Adipocyte (in vitro differentiated cells): Measurements from ENCODE around the gene EIPR1.

ENCODE experiments used
- DNase-seq: peaks from one replicate; pipeline ENCODE4 v3.0.0-alpha.2; 2015; ENCODE audit warnings: low read depth
- H3K27me3 ChIP-seq: replicated peaks from 2 replicates; pipeline ENCODE4 v1.7.0; 2013; ENCODE audit warnings: mild to moderate bottlenecking, low read length, moderate library complexity; ENCODE audit not compliant: control insufficient read depth, insufficient read depth
- H3K36me3 ChIP-seq: 2 replicates; pipeline ENCODE4 v1.7.0; 2013; ENCODE audit warnings: low read length, mild to moderate bottlenecking, moderate library complexity; ENCODE audit not compliant: control insufficient read depth, insufficient read depth, severe bottlenecking
- H3K4me1 ChIP-seq: 2 replicates; pipeline ENCODE4 v1.7.0; 2013; ENCODE audit warnings: mild to moderate bottlenecking, low read length, moderate library complexity; ENCODE audit not compliant: control insufficient read depth, insufficient read depth
- H3K4me3 ChIP-seq: 2 replicates; pipeline ENCODE4 v1.7.0; 2013; ENCODE audit warnings: mild to moderate bottlenecking, low read length, moderate library complexity
- H3K9ac ChIP-seq: 2 replicates; pipeline ENCODE4 v1.7.0; 2013; ENCODE audit warnings: mild to moderate bottlenecking, low read length, moderate library complexity
- H3K9me3 ChIP-seq: 2 replicates; pipeline ENCODE4 v1.7.0; 2013; ENCODE audit warnings: mild to moderate bottlenecking, low read length, moderate library complexity; ENCODE audit not compliant: control insufficient read depth

EIPR1 gene

GRCh38 chr2:3262437-3263388 is 114.9 kb downstream of the EIPR1 start:
- H3K9me3 ChIP-seq, result no peaks in the 10 kb centered on the region
- no peak overlapping the region for H3K9ac ChIP-seq
- H3K36me3 ChIP-seq, result no peaks in the 10 kb centered on the region
- no peak overlapping the region for H3K4me3 ChIP-seq
- no peak for DNase-seq
- no peaks in the 10 kb centered on the region for H3K4me1 ChIP-seq
- no peaks in the 10 kb centered on the region for H3K27me3 ChIP-seq

GRCh38 chr2:3261511-3261910 is 116.1 kb downstream of the EIPR1 start:
- Histone ChIP-seq H3K4me1 (no peaks in the 10 kb centered on the region), H3K27me3 (no peaks in the 10 kb centered on the region), H3K4me3 (no peak overlapping the region), H3K36me3 (peaks cover 6% of the 10 kb centered on the region), H3K9ac (no peak overlapping the region), H3K9me3 (no peaks in the 10 kb centered on the region)
- DNase-seq, result no peak

GRCh38 chr2:3260959-3261358 is 116.7 kb downstream of the EIPR1 start:
- no peak overlapping the region for H3K4me3 ChIP-seq
- H3K9ac ChIP-seq, result no peak overlapping the region
- peaks cover 11% of the 10 kb centered on the region for H3K36me3 ChIP-seq
- H3K4me1 ChIP-seq, result no peaks in the 10 kb centered on the region
- H3K27me3 ChIP-seq, result no peaks in the 10 kb centered on the region
- no peaks in the 10 kb centered on the region for H3K9me3 ChIP-seq
- DNase-seq, result no peak

- no peaks in the 10 kb centered on the region for H3K4me1 ChIP-seq
- H3K27me3 ChIP-seq, result no peaks in the 10 kb centered on the region
- H3K4me3 ChIP-seq, result no peak overlapping the region
- peaks cover 22% of the 10 kb centered on the region for H3K36me3 ChIP-seq
- H3K9me3 ChIP-seq, result no peaks in the 10 kb centered on the region
- no peak overlapping the region for H3K9ac ChIP-seq
- no peak for DNase-seq
These were observed 119.8 kb downstream of the EIPR1 start for GRCh38 chr2:3257826-3258225.

- H3K9ac ChIP-seq, result no peak overlapping the region
- peaks cover 22% of the 10 kb centered on the region for H3K36me3 ChIP-seq
- no peaks in the 10 kb centered on the region for H3K9me3 ChIP-seq
- H3K4me1 ChIP-seq, result no peaks in the 10 kb centered on the region
- H3K4me3 ChIP-seq, result no peak overlapping the region
- DNase-seq, result no peak
- no peaks in the 10 kb centered on the region for H3K27me3 ChIP-seq
These were observed 120.5 kb downstream of the EIPR1 start for GRCh38 chr2:3257166-3257565.

- DNase-seq, result no peak
- H3K9ac ChIP-seq, result no peak overlapping the region
- no peaks in the 10 kb centered on the region for H3K4me1 ChIP-seq
- no peaks in the 10 kb centered on the region for H3K9me3 ChIP-seq
- peaks cover 22% of the 10 kb centered on the region for H3K36me3 ChIP-seq
- H3K4me3 ChIP-seq, result no peak overlapping the region
- H3K27me3 ChIP-seq, result no peaks in the 10 kb centered on the region
These were observed 121.0 kb downstream of the EIPR1 start for GRCh38 chr2:3256605-3257004.

- no peaks in the 10 kb centered on the region for H3K9me3 ChIP-seq
- DNase-seq, result no peak
- no peak overlapping the region for H3K4me3 ChIP-seq
- no peaks in the 10 kb centered on the region for H3K27me3 ChIP-seq
- no peak overlapping the region for H3K9ac ChIP-seq
- H3K36me3 ChIP-seq, result peaks cover 22% of the 10 kb centered on the region
- no peaks in the 10 kb centered on the region for H3K4me1 ChIP-seq
These were observed 121.5 kb downstream of the EIPR1 start for GRCh38 chr2:3256157-3256556.

- H3K27me3 ChIP-seq, result no peaks in the 10 kb centered on the region
- H3K9ac ChIP-seq, result no peak overlapping the region
- no peak for DNase-seq
- peaks cover under 1% of the 10 kb centered on the region for H3K9me3 ChIP-seq
- peaks cover 29% of the 10 kb centered on the region for H3K36me3 ChIP-seq
- H3K4me3 ChIP-seq, result no peak overlapping the region
- H3K4me1 ChIP-seq, result no peaks in the 10 kb centered on the region
These were observed 123.1 kb downstream of the EIPR1 start for GRCh38 chr2:3254442-3254941.

GRCh38 chr2:3253913-3254441 is 123.6 kb downstream of the EIPR1 start:
- Histone ChIP-seq H3K36me3 (peaks cover 32% of the 10 kb centered on the region), H3K4me3 (no peak overlapping the region), H3K4me1 (no peaks in the 10 kb centered on the region), H3K27me3 (no peaks in the 10 kb centered on the region), H3K9ac (no peak overlapping the region), H3K9me3 (peaks cover 5% of the 10 kb centered on the region)
- no peak for DNase-seq

- no peak overlapping the region for H3K9ac ChIP-seq
- no peak for DNase-seq
- no peaks in the 10 kb centered on the region for H3K4me1 ChIP-seq
- H3K4me3 ChIP-seq, result no peak overlapping the region
- no peaks in the 10 kb centered on the region for H3K27me3 ChIP-seq
- H3K9me3 ChIP-seq, result peaks cover 10% of the 10 kb centered on the region
- peaks cover 31% of the 10 kb centered on the region for H3K36me3 ChIP-seq
These were observed 125.7 kb downstream of the EIPR1 start for GRCh38 chr2:3251946-3252345.

GRCh38 chr2:3249476-3249962 is 128.1 kb downstream of the EIPR1 start:
- Histone ChIP-seq H3K27me3 (no peaks in the 10 kb centered on the region), H3K9ac (no peak overlapping the region), H3K4me3 (no peak overlapping the region), H3K9me3 (peaks cover 10% of the 10 kb centered on the region), H3K4me1 (no peaks in the 10 kb centered on the region), H3K36me3 (peaks cover 17% of the 10 kb centered on the region)
- DNase-seq, result no peak
